H9 (cell line): ENCODE results near the gene MRPL48. TPM values are rescaled to one million over a fixed set of nuclear protein-coding genes. Genes with fewer than 3 reads are reported as not detected.

Experiments used
- DNase-seq: peaks from one replicate; pipeline ENCODE4 v3.0.0-alpha.2; 2017
- H2AFZ ChIP-seq: one replicate; pipeline ENCODE4 v1.6.1; 2013; ENCODE audit warnings: mild to moderate bottlenecking, low read length, control low read depth, moderate library complexity
- H2AK5ac ChIP-seq: 2 replicates; pipeline ENCODE4 v1.6.1; 2013; ENCODE audit warnings: low read length, control low read depth, mixed read lengths; ENCODE audit not compliant: insufficient read length
- H2BK120ac ChIP-seq: one replicate; pipeline ENCODE4 v1.6.1; 2013; ENCODE audit warnings: low read depth, mild to moderate bottlenecking, low read length, control low read depth, inconsistent platforms; ENCODE audit not compliant: poor library complexity, severe bottlenecking
- H2BK12ac ChIP-seq: 2 replicates; pipeline ENCODE4 v1.6.1; 2013; ENCODE audit warnings: low read length, control low read depth, mixed read lengths, low read depth; ENCODE audit not compliant: insufficient read length
- H2BK15ac ChIP-seq: 2 replicates; pipeline ENCODE4 v1.6.1; 2013; ENCODE audit warnings: low read depth, low read length, control low read depth
- H2BK20ac ChIP-seq: one replicate; pipeline ENCODE4 v1.6.1; 2013; ENCODE audit warnings: low read depth, mild to moderate bottlenecking, low read length, control low read depth, inconsistent platforms; ENCODE audit not compliant: poor library complexity, severe bottlenecking
- H2BK5ac ChIP-seq: 2 replicates; pipeline ENCODE4 v1.6.1; 2013; ENCODE audit warnings: low read length, control low read depth, mixed read lengths; ENCODE audit not compliant: insufficient read length
- H3K14ac ChIP-seq: 2 replicates; pipeline ENCODE4 v1.6.1; 2013; ENCODE audit warnings: low read length, control low read depth; ENCODE audit not compliant: insufficient read depth
- H3K18ac ChIP-seq: 2 replicates; pipeline ENCODE4 v1.6.1; 2013; ENCODE audit warnings: low read depth, mild to moderate bottlenecking, mixed read lengths, low read length, control low read depth; ENCODE audit not compliant: insufficient read length
- H3K23ac ChIP-seq: 2 replicates; pipeline ENCODE4 v1.6.1; 2013; ENCODE audit warnings: low read length, control low read depth, mixed read lengths, low read depth; ENCODE audit not compliant: insufficient read length
- H3K23me2 ChIP-seq: 2 replicates; pipeline ENCODE4 v1.6.1; 2013; ENCODE audit warnings: low read depth, mild to moderate bottlenecking, mixed read lengths, low read length, control low read depth; ENCODE audit not compliant: insufficient read length, poor library complexity, severe bottlenecking
- H3K27ac ChIP-seq: 2 replicates; pipeline ENCODE4 v1.5.1; 2013; ENCODE audit warnings: low read length, control low read depth, mixed read lengths, low read depth; ENCODE audit not compliant: insufficient read length
- H3K27me3 ChIP-seq: 2 replicates; pipeline ENCODE4 v1.6.1; 2013; ENCODE audit warnings: low read length, control low read depth, inconsistent platforms; ENCODE audit not compliant: insufficient read depth
- H3K4ac ChIP-seq: 2 replicates; pipeline ENCODE4 v1.6.1; 2013; ENCODE audit warnings: low read depth, mild to moderate bottlenecking, control low read depth, inconsistent platforms, low read length, moderate library complexity
- H3K4me1 ChIP-seq: 2 replicates; pipeline ENCODE4 v1.6.1; 2013; ENCODE audit warnings: low read length, control low read depth, inconsistent platforms; ENCODE audit not compliant: insufficient read depth
- H3K4me2 ChIP-seq: 2 replicates; pipeline ENCODE4 v1.6.1; 2013; ENCODE audit warnings: low read length, control low read depth, mixed read lengths; ENCODE audit not compliant: insufficient read length, insufficient read depth
- H3K56ac ChIP-seq: 2 replicates; pipeline ENCODE4 v1.6.1; 2013; ENCODE audit warnings: low read depth, mild to moderate bottlenecking, mixed read lengths, low read length, control low read depth; ENCODE audit not compliant: insufficient read length
- H3K79me1 ChIP-seq: 2 replicates; pipeline ENCODE4 v1.6.1; 2013; ENCODE audit warnings: low read depth, mild to moderate bottlenecking, moderate library complexity, low read length, control low read depth, inconsistent platforms; ENCODE audit not compliant: insufficient read depth, poor library complexity, severe bottlenecking
- H3K79me2 ChIP-seq: 2 replicates; pipeline ENCODE4 v1.6.1; 2013; ENCODE audit warnings: low read length, control low read depth, inconsistent platforms; ENCODE audit not compliant: insufficient read depth
- H3K9ac ChIP-seq: 2 replicates; pipeline ENCODE4 v1.6.1; 2013; ENCODE audit warnings: low read length, control low read depth, mixed read lengths; ENCODE audit not compliant: insufficient read length; ENCODE audit errors: extremely low read depth
- H3K9me3 ChIP-seq: one replicate; pipeline ENCODE4 v1.6.1; 2013; ENCODE audit warnings: low read depth, low read length, inconsistent platforms; ENCODE audit not compliant: control insufficient read depth
- H3T11ph ChIP-seq: one replicate; pipeline ENCODE4 v1.6.1; 2013; ENCODE audit warnings: mild to moderate bottlenecking, low read length, control low read depth, inconsistent platforms
- H4K20me1 ChIP-seq: one replicate; pipeline ENCODE4 v1.6.1; 2013; ENCODE audit not compliant: control insufficient read depth, insufficient read length, insufficient read depth
- H4K5ac ChIP-seq: 2 replicates; pipeline ENCODE4 v1.6.1; 2013; ENCODE audit warnings: low read depth, mild to moderate bottlenecking, mixed read lengths, low read length, control low read depth; ENCODE audit not compliant: insufficient read length
- H4K8ac ChIP-seq: replicated peaks from 2 replicates; pipeline ENCODE4 v1.6.1; 2013; ENCODE audit warnings: low read length, control low read depth, mixed read lengths, low read depth; ENCODE audit not compliant: insufficient read length
- H4K91ac ChIP-seq: 2 replicates; pipeline ENCODE4 v1.6.1; 2013; ENCODE audit warnings: low read depth, mild to moderate bottlenecking, moderate library complexity, mixed read lengths, low read length, control low read depth; ENCODE audit not compliant: insufficient read length
- H3K27ac Mint-ChIP-seq, 3 experiments: 2 replicates in 2 of 3; 3 replicates in 1 of 3; pipeline ENCODE4 v1.8.0; 2020 to 2021; ENCODE audit warnings: mixed read lengths in 3 of 3, mild to moderate bottlenecking in 1 of 3, moderate library complexity in 1 of 3
- H3K27me3 Mint-ChIP-seq: 2 replicates; pipeline ENCODE4 v1.8.0; 2021; ENCODE audit warnings: low read depth, mild to moderate bottlenecking, moderate library complexity, mixed read lengths
- H3K36me3 Mint-ChIP-seq, 3 experiments: 2 replicates in 2 of 3; 3 replicates in 1 of 3; pipeline ENCODE4 v1.8.0; 2020 to 2021; ENCODE audit warnings: low read depth in 3 of 3, mixed read lengths in 3 of 3; ENCODE audit not compliant: insufficient read depth in 1 of 3
- H3K4me1 Mint-ChIP-seq, 2 experiments: 2 replicates each; pipeline ENCODE4 v1.8.0; 2020; ENCODE audit warnings: mixed read lengths in 2 of 2
- H3K4me3 Mint-ChIP-seq, 2 experiments: 2 replicates in 1 of 2; 3 replicates in 1 of 2; pipeline ENCODE4 v1.8.0; 2020 to 2021; ENCODE audit warnings: mild to moderate bottlenecking in 2 of 2, mixed read lengths in 2 of 2, moderate library complexity in 1 of 2
- H3K9me3 Mint-ChIP-seq, 2 experiments: 2 replicates in 1 of 2; 3 replicates in 1 of 2; pipeline ENCODE4 v1.8.0; 2020; ENCODE audit warnings: mild to moderate bottlenecking in 2 of 2, mixed read lengths in 2 of 2, moderate library complexity in 1 of 2
- CTCF ChIP-seq: fragments of 200-600 bp; sonication (generic); conservative IDR thresholded peaks from 3 replicates; pipeline ENCODE4 v1.8.0; 2021; ENCODE audit warnings: antibody characterized with exemption, mild to moderate bottlenecking
- WGBS: extraction: QIAGEN DNeasy Blood & Tissue Kit; methylation state at CpG from one replicate; pipeline ENCODE4 v1.1.7; 2013; ENCODE audit warnings: missing lambda C conversion rate, low lambda C conversion rate, mixed read lengths; ENCODE audit not compliant: insufficient read length; ENCODE audit errors: extremely low coverage; 5-methylcytosine and 5-hydroxymethylcytosine counted together
- total RNA-seq: library from RNA; stranded (reverse); gene quantifications from 2 replicates; pipeline ENCODE4 v1.2.1, GENCODE V29; 2021

MRPL48 gene
- total RNA-seq, 1 experiment from 2014 or later, result 36.4 TPM

GRCh38 chr11:73856031-73856567 is 68.4 kb downstream of the MRPL48 start:
- no peak overlapping the region for H4K91ac ChIP-seq
- H3K4me3 Mint-ChIP-seq, result no peak overlapping the region
- no peak overlapping the region for H2BK20ac ChIP-seq
- no peak overlapping the region for H2BK12ac ChIP-seq
- H4K5ac ChIP-seq, result no peak overlapping the region
- no peak overlapping the region for H3K18ac ChIP-seq
- H3K9me3 ChIP-seq, result no peaks in the 10 kb centered on the region
- TF ChIP-seq CTCF, result no peak
- H3K27ac ChIP-seq, result no peak overlapping the region
- H3K14ac ChIP-seq, result no peak overlapping the region
- no peak overlapping the region for H3K4me2 ChIP-seq
- H4K20me1 ChIP-seq, result no peaks in the 10 kb centered on the region
- H3K9ac ChIP-seq, result no peak overlapping the region
- no peaks in the 10 kb centered on the region for H3K27me3 ChIP-seq
- no peak overlapping the region for H4K8ac ChIP-seq
- no peaks in the 10 kb centered on the region for H3K9me3 Mint-ChIP-seq
- peaks cover 0 to 6% (median 2%) of the 10 kb centered on the region in 3 experiments; a peak in 3 of 7 replicates for H3K36me3 Mint-ChIP-seq
- H2AFZ ChIP-seq, result no peak overlapping the region
- no peak for DNase-seq
- H3K23ac ChIP-seq, result no peak overlapping the region
- H3T11ph ChIP-seq, result no peak overlapping the region
- H3K4me1 Mint-ChIP-seq, result peaks cover 2 to 13% of the 10 kb centered on the region in 2 experiments
- H2AK5ac ChIP-seq, result no peak overlapping the region
- peak overlapping the region in 1 of 3 experiments; percentile 77; a peak in 2 of 7 replicates for H3K27ac Mint-ChIP-seq
- H3K4me1 ChIP-seq, result 0 out of 2 replicates have a peak, but pooled peaks cover 3% of the 10 kb centered on the region
- H2BK5ac ChIP-seq, result no peak overlapping the region
- no peak overlapping the region for H2BK120ac ChIP-seq
- H3K79me2 ChIP-seq, result no peaks in the 10 kb centered on the region
- no peaks in the 10 kb centered on the region for H3K23me2 ChIP-seq
- H2BK15ac ChIP-seq, result no peak overlapping the region
- no peak overlapping the region for H3K4ac ChIP-seq
- H3K27me3 Mint-ChIP-seq, result no peaks in the 10 kb centered on the region
- H3K79me1 ChIP-seq, result no peaks in the 10 kb centered on the region
- H3K56ac ChIP-seq, result no peak overlapping the region
- WGBS, result no CpG with 5 or more reads among the region's 1 CpG
